Measurements from ENCODE around the gene ATXN1.

DNA sequence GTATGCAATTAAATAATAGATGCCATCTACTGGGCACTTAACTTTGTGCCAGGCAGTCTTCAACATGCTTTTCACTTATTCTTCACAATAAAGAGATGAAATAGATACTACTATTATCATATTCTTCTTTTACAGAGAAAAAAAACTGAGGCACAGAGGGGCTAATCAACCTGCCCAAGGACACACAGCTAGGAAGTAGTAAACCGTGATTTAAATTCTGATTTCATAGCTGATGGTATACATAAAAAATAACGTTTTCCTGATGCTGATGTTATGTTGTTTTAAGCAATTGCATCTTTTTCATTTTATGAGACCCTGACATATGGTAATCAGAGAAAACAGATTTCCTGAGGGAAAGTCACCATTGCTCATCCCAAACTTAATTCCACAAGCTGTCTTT, 45.1 kb upstream of the ATXN1 start:
- TF ChIP-seq CTCF (IDR thresholded peaks at IDR 0.05) (no peak), POLR2A (IDR thresholded peaks at IDR 0.05) (no peak), POLR2AphosphoS5 (IDR thresholded peaks at IDR 0.05) (no peak)

Measured in gastroesophageal sphincter (tissue), 3 donors.